Neural cell (in vitro differentiated cells): ENCODE measurements around the gene RAB28. TPM values are rescaled to one million over a fixed set of nuclear protein-coding genes. Genes with fewer than 3 reads are reported as not detected.

Experiments used
- H2AFZ ChIP-seq: fragments of 200-600, 300-800 bp; sonication (generic), shearing (Covaris generic); 2 replicates; pipeline ENCODE4 v1.6.0; 2014; ENCODE audit warnings: low read depth, mild to moderate bottlenecking, antibody characterized with exemption, low read length, moderate library complexity
- H3F3A ChIP-seq: fragments of 200-600 bp; shearing (Covaris generic); 2 replicates; pipeline ENCODE4 v1.6.1; 2016; ENCODE audit warnings: mild to moderate bottlenecking, moderate library complexity, mixed read lengths, antibody characterized with exemption, low read length; ENCODE audit not compliant: insufficient read depth, poor library complexity, severe bottlenecking
- H3K27ac ChIP-seq: fragments of 200-600, 300-800 bp; sonication (generic), shearing (Covaris generic); 2 replicates; pipeline ENCODE4 v1.5.1; 2014; ENCODE audit warnings: mild to moderate bottlenecking, low read length, moderate library complexity
- H3K27me3 ChIP-seq: fragments of 300-800, 200-600 bp; sonication (generic), shearing (Covaris generic); 2 replicates; pipeline ENCODE4 v1.6.0; 2014; ENCODE audit warnings: mild to moderate bottlenecking, low read depth, low read length, moderate library complexity; ENCODE audit not compliant: insufficient read depth
- H3K36me3 ChIP-seq: fragments of 300-800, 200-600 bp; sonication (generic), shearing (Covaris generic); 2 replicates; pipeline ENCODE4 v1.5.1; 2014; ENCODE audit warnings: mild to moderate bottlenecking, antibody characterized with exemption, low read length, moderate library complexity; ENCODE audit not compliant: insufficient read depth
- H3K4me2 ChIP-seq: fragments of 300-800, 200-600 bp; sonication (generic), shearing (Covaris generic); 2 replicates; pipeline ENCODE4 v1.6.0; 2014; ENCODE audit warnings: mild to moderate bottlenecking, low read length
- H3K4me3 ChIP-seq: fragments of 300-800, 200-600 bp; sonication (generic), shearing (Covaris generic); 2 replicates; pipeline ENCODE4 v1.5.1; 2014; ENCODE audit warnings: mild to moderate bottlenecking, low read length, moderate library complexity
- H3K79me2 ChIP-seq: fragments of 200-600 bp; shearing (Covaris generic); replicated peaks from 2 replicates; pipeline ENCODE4 v1.6.0; 2014; ENCODE audit warnings: mild to moderate bottlenecking, low read length, moderate library complexity; ENCODE audit not compliant: insufficient read depth
- H3K9ac ChIP-seq: fragments of 300-800, 200-600 bp; sonication (generic), shearing (Covaris generic); 2 replicates; pipeline ENCODE4 v1.6.1; 2016; ENCODE audit warnings: mild to moderate bottlenecking, low read length, mixed read lengths
- H3K9me2 ChIP-seq: fragments of 200-600 bp; shearing (Covaris generic); 2 replicates; pipeline ENCODE4 v1.6.1; 2016; ENCODE audit warnings: mild to moderate bottlenecking, low read length, mixed read lengths; ENCODE audit not compliant: insufficient read depth
- H3K9me3 ChIP-seq: fragments of 200-600, 300-800 bp; sonication (generic), shearing (Covaris generic); 2 replicates; pipeline ENCODE4 v1.6.1; 2016; ENCODE audit warnings: mild to moderate bottlenecking, mixed run types, low read length, moderate library complexity, mixed read lengths
- H4K20me1 ChIP-seq: fragments of 200-600 bp; shearing (Covaris generic); 2 replicates; pipeline ENCODE4 v1.6.1; 2016; ENCODE audit warnings: mild to moderate bottlenecking, mixed run types; ENCODE audit not compliant: insufficient read depth
- CTCF ChIP-seq: fragments of 450-650 bp; IDR thresholded peaks from 2 replicates; pipeline ENCODE4 v1.5.1; 2014; ENCODE audit warnings: antibody characterized with exemption, mild to moderate bottlenecking, moderate library complexity; ENCODE audit not compliant: poor library complexity, severe bottlenecking
- EP300 ChIP-seq: fragments of 450-650 bp; conservative IDR thresholded peaks from 2 replicates; pipeline ENCODE4 v1.6.1; 2014; ENCODE audit warnings: antibody characterized with exemption, mild to moderate bottlenecking, moderate library complexity; ENCODE audit not compliant: poor library complexity, severe bottlenecking
- EZH2 ChIP-seq: fragments of 200-600, 300-800 bp; shearing (Covaris generic), sonication (generic); IDR thresholded peaks from 2 replicates; pipeline ENCODE4 v1.6.1; 2014; ENCODE audit warnings: antibody characterized with exemption, low read length, borderline replicate concordance, mild to moderate bottlenecking; ENCODE audit not compliant: insufficient read depth, poor library complexity, severe bottlenecking
- MXI1 ChIP-seq: fragments of 450-650 bp; conservative IDR thresholded peaks from 2 replicates; pipeline ENCODE4 v1.6.1; 2014; ENCODE audit warnings: antibody characterized with exemption, mild to moderate bottlenecking; ENCODE audit not compliant: poor library complexity, severe bottlenecking
- POLR2AphosphoS5 ChIP-seq: IDR thresholded peaks from 2 replicates; pipeline ENCODE4 v1.6.1; 2012
- RAD21 ChIP-seq: fragments of 450-650 bp; conservative IDR thresholded peaks from 2 replicates; pipeline ENCODE4 v1.6.1; 2014; ENCODE audit warnings: antibody characterized with exemption, mild to moderate bottlenecking, moderate library complexity
- REST ChIP-seq: IDR thresholded peaks from 2 replicates; pipeline ENCODE4 v1.6.1; 2012; ENCODE audit warnings: borderline replicate concordance
- SMC3 ChIP-seq: fragments of 450-650 bp; conservative IDR thresholded peaks from 2 replicates; pipeline ENCODE4 v1.6.1; 2014; ENCODE audit warnings: antibody characterized with exemption, mild to moderate bottlenecking, moderate library complexity; ENCODE audit not compliant: poor library complexity
- TAF1 ChIP-seq: IDR thresholded peaks from 2 replicates; pipeline ENCODE4 v1.6.1; 2012; ENCODE audit warnings: low read depth
- polyA plus RNA-seq: library from polyadenylated mRNA; depleted of rRNA; stranded (reverse); fragments of >200 nt; gene quantifications from 2 replicates; pipeline ENCODE4 v1.2.3, GENCODE V29; 2014

RAB28 gene
- polyA plus RNA-seq, 1 donor from 2014 or later: 60.7 TPM

- H3K79me2 ChIP-seq: peaks cover 4% of the 10 kb centered on the region
- H3F3A ChIP-seq: no peaks in the 10 kb centered on the region
- no peak overlapping the region for H2AFZ ChIP-seq
- H3K27me3 ChIP-seq: no peaks in the 10 kb centered on the region
- no peak overlapping the region for H3K4me3 ChIP-seq
- H3K9me2 ChIP-seq: no peaks in the 10 kb centered on the region
- TF ChIP-seq CTCF: no peak
- TF ChIP-seq SMC3: no peak
- TF ChIP-seq EP300: no peak
- TF ChIP-seq MXI1: no peak
- TF ChIP-seq POLR2AphosphoS5: no peak
- TF ChIP-seq TAF1: no peak
- no peak for TF ChIP-seq EZH2
- no peak for TF ChIP-seq REST
- no peak for TF ChIP-seq RAD21
- no peak overlapping the region for H3K27ac ChIP-seq
- no peak overlapping the region for H3K9ac ChIP-seq
- no peaks in the 10 kb centered on the region for H3K36me3 ChIP-seq
- no peaks in the 10 kb centered on the region for H4K20me1 ChIP-seq
- no peak overlapping the region for H3K4me2 ChIP-seq
- no peaks in the 10 kb centered on the region for H3K9me3 ChIP-seq
Measured at GRCh38 chr4:13471400-13471799, 12.7 kb downstream of the RAB28 start.

GRCh38 chr4:13470379-13470778 lies 13.8 kb downstream of the RAB28 start:
- H3K36me3 ChIP-seq: no peaks in the 10 kb centered on the region
- H3K79me2 ChIP-seq: peaks cover 13% of the 10 kb centered on the region
- H4K20me1 ChIP-seq: no peaks in the 10 kb centered on the region
- no peak overlapping the region for H3K27ac ChIP-seq
- H3F3A ChIP-seq: no peaks in the 10 kb centered on the region
- H3K9ac ChIP-seq: no peak overlapping the region
- H3K27me3 ChIP-seq: no peaks in the 10 kb centered on the region
- H3K9me3 ChIP-seq: no peaks in the 10 kb centered on the region
- H2AFZ ChIP-seq: no peak overlapping the region
- no peak overlapping the region for H3K4me2 ChIP-seq
- TF ChIP-seq TAF1 (no peak), POLR2AphosphoS5 (no peak), REST (no peak), EP300 (no peak), CTCF (no peak), MXI1 (no peak), SMC3 (no peak), EZH2 (no peak), RAD21 (no peak)
- no peak overlapping the region for H3K4me3 ChIP-seq
- H3K9me2 ChIP-seq: no peaks in the 10 kb centered on the region
